Measurements from ENCODE around the gene TAS2R7.

TAS2R7 gene

GRCh38 chr12:10783252-10783651 lies 19.2 kb downstream of the TAS2R7 start:
- no peak for DNase-seq (ENCODE audit: extremely low read depth, low read depth)
- TF ChIP-seq CTCF (IDR thresholded peaks at IDR 0.05; ENCODE audit: low read depth, low read length) = no peak

GRCh38 chr12:10779103-10779502 lies 23.3 kb downstream of the TAS2R7 start:
- TF ChIP-seq CTCF (IDR thresholded peaks at IDR 0.05; ENCODE audit: low read depth, low read length) = no peak
- no peak for DNase-seq (ENCODE audit: extremely low read depth, low read depth)

GRCh38 chr12:10771132-10771733 lies 31.2 kb downstream of the TAS2R7 start:
- peak; percentile 60 for TF ChIP-seq CTCF (IDR thresholded peaks at IDR 0.05; ENCODE audit: low read depth, low read length)
- DNase-seq (ENCODE audit: extremely low read depth, low read depth) = peak; percentile 7

GRCh38 chr12:10759657-10760056 lies 42.8 kb downstream of the TAS2R7 start:
- no peak for DNase-seq (ENCODE audit: extremely low read depth, low read depth)
- TF ChIP-seq CTCF (IDR thresholded peaks at IDR 0.05; ENCODE audit: low read depth, low read length) = no peak

- DNase-seq (ENCODE audit: extremely low read depth, low read depth) = no peak
- TF ChIP-seq CTCF (IDR thresholded peaks at IDR 0.05; ENCODE audit: low read depth, low read length) = no peak
Observed at GRCh38 chr12:10756194-10756593, 46.2 kb downstream of the TAS2R7 start.

GRCh38 chr12:10753059-10753458 lies 49.4 kb downstream of the TAS2R7 start:
- peak; percentile 3 for DNase-seq (ENCODE audit: extremely low read depth, low read depth)
- no peak for TF ChIP-seq CTCF (IDR thresholded peaks at IDR 0.05; ENCODE audit: low read depth, low read length)
